Right atrium auricular region (tissue), 2 donors: ENCODE measurements around the gene GTF2H3. TPM values are rescaled to one million over a fixed set of nuclear protein-coding genes. Genes with fewer than 3 reads are reported as not detected.

Source experiments
- DNase-seq: peaks from one replicate; pipeline ENCODE4 v3.0.0-alpha.2; 2019; ENCODE audit warnings: low spot score
- H3K27ac ChIP-seq, 2 donors: fragments of 200-600 bp; sonication (generic); 1 replicate in 1 of 2; 2 replicates in 1 of 2; pipeline ENCODE4 v1.5.1; 2016 to 2019
- H3K27me3 ChIP-seq, 2 donors: fragments of 200-600 bp; sonication (generic); one replicate each; pipeline versions ENCODE4 v1.5.1 to v1.6.0; 2017 to 2019
- H3K36me3 ChIP-seq: fragments of 200-600 bp; sonication (generic); one replicate; pipeline ENCODE4 v1.5.1; 2016
- H3K4me1 ChIP-seq, 2 donors: fragments of 200-600 bp; sonication (generic); one replicate each; pipeline versions ENCODE4 v1.5.1 to v1.6.0; 2017 to 2019
- H3K4me3 ChIP-seq, 2 donors: fragments of 200-600 bp; sonication (generic); 1 replicate in 1 of 2; 2 replicates in 1 of 2; pipeline ENCODE4 v1.5.1; 2017 to 2019; ENCODE audit warnings: mild to moderate bottlenecking in 1 of 2, moderate library complexity in 1 of 2
- H3K9me3 ChIP-seq, 2 donors: fragments of 200-600 bp; sonication (generic); one replicate each; pipeline ENCODE4 v1.5.1; 2019
- total RNA-seq, 2 donors: library from RNA; depleted of rRNA; stranded (reverse); fragments of >200 nt; gene quantifications; one replicate each; pipeline ENCODE4 v1.1.0, GENCODE V29; 2016
- TF ChIP-seq, protein P1 (sequence below), 2 donors: fragments of 200-600 bp; sonication (generic); IDR thresholded peaks; one replicate each; pipeline ENCODE4 v1.5.1; 2019; ENCODE audit warnings: antibody characterized with exemption in 2 of 2

The GTF2H3 gene
- total RNA-seq, 2 donors from 2014 or later: 7.6 to 8.4 TPM

DNA sequence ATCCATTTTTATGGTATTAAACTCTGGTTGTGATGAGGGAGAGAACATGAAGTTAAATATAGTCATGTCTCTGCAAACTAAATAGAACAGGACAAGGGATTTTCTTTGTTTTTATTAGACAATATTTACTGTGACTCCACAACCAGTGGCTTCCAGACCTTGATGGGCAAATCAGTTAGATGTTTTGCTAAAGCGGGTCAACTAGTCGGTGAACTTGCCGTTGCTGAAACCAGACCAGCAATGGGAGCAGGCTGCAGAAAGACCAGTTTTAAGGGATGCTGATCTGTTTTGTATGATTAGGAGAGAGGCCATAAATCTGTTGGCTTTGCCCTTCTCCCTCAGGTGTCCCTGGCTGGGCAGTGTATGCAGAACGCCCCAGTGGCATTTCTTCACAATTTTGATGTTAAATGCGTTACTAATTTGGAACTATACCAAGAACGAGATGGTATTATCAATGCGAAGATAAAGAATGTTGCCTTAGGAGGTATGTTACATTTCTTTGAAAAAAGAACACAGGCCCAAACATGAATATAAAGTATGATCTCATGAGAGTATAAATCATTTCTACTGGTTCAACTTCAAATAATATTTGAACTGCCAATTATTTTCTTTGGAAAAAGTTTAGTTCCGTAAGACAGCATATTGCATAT lies 56.7 kb downstream of the GTF2H3 start:
- Histone ChIP-seq H3K27ac (no peak overlapping the region), H3K4me3 (no peak overlapping the region), H3K4me1 (no peaks in the 10 kb centered on the region), H3K36me3 (peaks cover 12% of the 10 kb centered on the region), H3K27me3 (no peaks in the 10 kb centered on the region), H3K9me3 (no peaks in the 10 kb centered on the region)
- TF ChIP-seq, protein P1, sequence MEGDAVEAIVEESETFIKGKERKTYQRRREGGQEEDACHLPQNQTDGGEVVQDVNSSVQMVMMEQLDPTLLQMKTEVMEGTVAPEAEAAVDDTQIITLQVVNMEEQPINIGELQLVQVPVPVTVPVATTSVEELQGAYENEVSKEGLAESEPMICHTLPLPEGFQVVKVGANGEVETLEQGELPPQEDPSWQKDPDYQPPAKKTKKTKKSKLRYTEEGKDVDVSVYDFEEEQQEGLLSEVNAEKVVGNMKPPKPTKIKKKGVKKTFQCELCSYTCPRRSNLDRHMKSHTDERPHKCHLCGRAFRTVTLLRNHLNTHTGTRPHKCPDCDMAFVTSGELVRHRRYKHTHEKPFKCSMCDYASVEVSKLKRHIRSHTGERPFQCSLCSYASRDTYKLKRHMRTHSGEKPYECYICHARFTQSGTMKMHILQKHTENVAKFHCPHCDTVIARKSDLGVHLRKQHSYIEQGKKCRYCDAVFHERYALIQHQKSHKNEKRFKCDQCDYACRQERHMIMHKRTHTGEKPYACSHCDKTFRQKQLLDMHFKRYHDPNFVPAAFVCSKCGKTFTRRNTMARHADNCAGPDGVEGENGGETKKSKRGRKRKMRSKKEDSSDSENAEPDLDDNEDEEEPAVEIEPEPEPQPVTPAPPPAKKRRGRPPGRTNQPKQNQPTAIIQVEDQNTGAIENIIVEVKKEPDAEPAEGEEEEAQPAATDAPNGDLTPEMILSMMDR (IDR thresholded peaks at IDR 0.05): no peak
- no peak for DNase-seq

DNA sequence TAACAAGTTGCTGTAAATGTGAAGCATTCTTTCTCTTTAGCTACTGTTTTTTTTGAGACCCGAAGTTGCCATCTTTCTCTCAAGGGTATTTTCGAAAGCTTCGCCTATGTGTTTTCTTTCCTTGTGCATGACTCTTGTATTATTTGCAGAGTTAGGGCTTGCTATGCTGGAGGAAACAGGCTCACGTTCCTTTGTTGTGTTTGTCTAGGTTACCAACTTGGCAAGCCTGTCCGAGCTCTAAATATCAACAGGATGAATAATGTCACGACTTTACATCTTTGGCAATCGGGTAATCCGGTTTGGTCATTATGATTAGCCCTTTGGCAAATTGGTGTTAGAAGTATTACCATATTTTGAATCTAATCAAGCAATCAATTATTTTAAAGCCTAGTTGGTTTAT lies 62.6 kb downstream of the GTF2H3 start:
- DNase-seq: no peak
- Histone ChIP-seq H3K27ac (no peak overlapping the region), H3K4me1 (no peaks in the 10 kb centered on the region), H3K27me3 (no peaks in the 10 kb centered on the region), H3K36me3 (peaks cover 13% of the 10 kb centered on the region), H3K4me3 (no peak overlapping the region), H3K9me3 (no peaks in the 10 kb centered on the region)
- TF ChIP-seq, protein P1 (IDR thresholded peaks at IDR 0.05): no peak

DNA sequence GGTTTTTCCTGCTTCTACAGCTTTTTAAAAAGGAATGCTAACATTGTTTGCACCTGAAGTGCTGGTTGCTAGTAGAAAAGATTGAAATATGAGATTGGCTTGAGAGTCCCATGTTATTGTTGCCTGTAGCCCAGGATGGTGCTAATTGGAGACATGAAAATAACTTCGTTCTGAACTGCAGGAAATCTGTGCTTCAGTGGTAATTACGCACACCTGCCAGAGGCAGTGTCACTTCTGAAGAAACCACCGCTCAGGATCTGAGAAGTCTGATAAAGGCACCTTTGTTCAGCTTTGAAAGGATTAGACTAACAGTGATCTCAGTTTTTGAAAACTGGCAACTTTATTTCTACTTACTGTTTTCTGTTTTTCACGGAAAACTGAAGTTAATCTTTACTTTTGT lies 63.0 kb downstream of the GTF2H3 start:
- H3K36me3 ChIP-seq: peaks cover 13% of the 10 kb centered on the region
- H3K4me1 ChIP-seq: no peaks in the 10 kb centered on the region
- H3K9me3 ChIP-seq: no peaks in the 10 kb centered on the region
- H3K27ac ChIP-seq: no peak overlapping the region
- no peak for DNase-seq
- H3K4me3 ChIP-seq: no peak overlapping the region
- no peaks in the 10 kb centered on the region for H3K27me3 ChIP-seq
- TF ChIP-seq, protein P1 (IDR thresholded peaks at IDR 0.05): no peak

DNA sequence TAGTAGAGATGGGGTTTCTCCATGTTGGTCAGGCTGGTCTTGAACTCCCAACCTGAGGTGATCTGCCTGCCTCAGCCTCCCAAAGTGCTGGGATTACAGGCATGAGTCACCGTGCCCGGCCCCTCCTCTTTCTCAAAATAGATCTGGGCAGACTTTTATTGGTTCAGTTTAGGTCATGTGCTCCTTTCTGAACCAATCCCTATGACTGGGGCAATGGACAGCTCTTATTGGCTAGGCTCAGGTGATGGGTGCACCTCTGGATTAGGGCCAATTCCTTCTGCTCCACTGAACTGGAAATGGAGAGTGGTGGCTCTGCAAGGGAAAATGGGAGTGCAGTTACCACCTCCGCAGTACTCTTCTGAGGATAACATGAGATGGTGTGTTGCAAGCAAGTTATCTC lies 72.3 kb downstream of the GTF2H3 start:
- no peak overlapping the region for H3K4me3 ChIP-seq
- peaks cover 0 to under 1% of the 10 kb centered on the region in 2 donors for H3K4me1 ChIP-seq
- no peaks in the 10 kb centered on the region for H3K27me3 ChIP-seq
- no peak overlapping the region for H3K27ac ChIP-seq
- H3K9me3 ChIP-seq: no peaks in the 10 kb centered on the region
- TF ChIP-seq, protein P1 (IDR thresholded peaks at IDR 0.05): no peak
- H3K36me3 ChIP-seq: no peaks in the 10 kb centered on the region
- no peak for DNase-seq

DNA sequence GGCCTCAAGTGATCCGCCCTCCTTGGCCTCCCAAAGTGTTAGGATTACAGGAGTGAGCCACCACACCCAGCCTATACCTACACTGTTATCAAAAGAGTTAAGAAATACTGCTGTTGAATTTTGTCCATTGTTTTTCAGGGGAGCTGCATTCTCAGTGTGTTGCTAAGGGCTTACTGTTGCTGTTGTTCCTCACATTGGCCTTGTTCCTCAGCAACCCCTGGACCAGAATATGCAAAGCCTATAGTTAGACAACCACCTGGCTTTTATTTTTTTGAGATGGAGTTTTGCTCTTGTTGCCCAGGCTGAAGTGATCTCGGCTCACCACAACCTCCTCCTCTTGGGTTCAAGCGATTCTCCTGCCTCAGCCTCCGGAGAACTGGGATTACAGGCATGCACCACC lies 73.8 kb downstream of the GTF2H3 start:
- H3K27me3 ChIP-seq: no peaks in the 10 kb centered on the region
- TF ChIP-seq, protein P1 (IDR thresholded peaks at IDR 0.05): no peak
- H3K27ac ChIP-seq: no peak overlapping the region
- DNase-seq: no peak
- H3K4me1 ChIP-seq: peaks cover 0 to 8% of the 10 kb centered on the region in 2 donors
- H3K4me3 ChIP-seq: no peak overlapping the region
- no peaks in the 10 kb centered on the region for H3K36me3 ChIP-seq
- H3K9me3 ChIP-seq: no peaks in the 10 kb centered on the region

Other genes with a start within 250 kb of the GTF2H3 start
- gene KMT5A, start 249.7 kb upstream of the GTF2H3 start, total RNA-seq: 10 to 100 TPM; 21.1 to 26.3 TPM
- 1 to 10 TPM; 3.1 to 4.6 TPM for gene RILPL2, start 197.1 kb upstream of the GTF2H3 start, total RNA-seq
- 10 to 100 TPM; 17.4 to 18.4 TPM for gene SNRNP35, start 175.7 kb upstream of the GTF2H3 start, total RNA-seq
- 100 to 1,000 TPM in 1 of 2 donors, 10 to 100 TPM in 1; 93.1 to 130 TPM for gene RILPL1, start 100.1 kb upstream of the GTF2H3 start, total RNA-seq
- gene TMED2, start 49.3 kb upstream of the GTF2H3 start, total RNA-seq: 100 to 1,000 TPM; 127 to 163 TPM
- 1 to 10 TPM; 7.2 to 7.5 TPM for gene DDX55, start 31.7 kb upstream of the GTF2H3 start, total RNA-seq
- 10 to 100 TPM; 60.0 to 65.9 TPM for gene EIF2B1, start 143 bp upstream of the GTF2H3 start, total RNA-seq
- 1 to 10 TPM; 3.7 to 4.6 TPM for gene TCTN2, start 37.3 kb downstream of the GTF2H3 start, total RNA-seq
- gene ATP6V0A2, start 78.5 kb downstream of the GTF2H3 start, total RNA-seq: 10 to 100 TPM; 11.6 to 14.0 TPM
- under 1 TPM in 1 of 2 donors, not detected in 1; 0.11 TPM for gene DNAH10, start 128.5 kb downstream of the GTF2H3 start, total RNA-seq